ENCODE measurements around the gene SHISA5.

The SHISA5 gene

GRCh38 chr3:48456456-48456855 is 47.5 kb downstream of the SHISA5 start:
- DNase-seq = no peak

- no peak for DNase-seq
Measured at GRCh38 chr3:48451270-48451669, 52.7 kb downstream of the SHISA5 start.

GRCh38 chr3:48446425-48447193 is 57.4 kb downstream of the SHISA5 start, which contains the start of gene ATRIP:
Gene ATRIP, plus strand, starts transcription at chr3:48446737. Its CDS starts 109 bp downstream, at chr3:48446846.
- peak; percentile 85 for DNase-seq

- no peak for DNase-seq
Measured at GRCh38 chr3:48446043-48446424, 57.9 kb downstream of the SHISA5 start.

- DNase-seq = no peak
Measured at GRCh38 chr3:48445277-48445882, 58.6 kb downstream of the SHISA5 start.

- no peak for DNase-seq
Measured at GRCh38 chr3:48441940-48442339, 62.0 kb downstream of the SHISA5 start.

GRCh38 chr3:48440590-48440958 is 63.4 kb downstream of the SHISA5 start:
- peak; percentile 13 for DNase-seq

- peak; percentile 96 for DNase-seq
Measured at GRCh38 chr3:48439820-48440589, 64.0 kb downstream of the SHISA5 start, which contains the start of the genes CCDC51 and TMA7. Gene CCDC51, minus strand, starts transcription at chr3:48440119. Its CDS starts 4,991 bp downstream, at chr3:48435128. Gene TMA7, plus strand, starts transcription at chr3:48440257. Its CDS starts 40 bp downstream, at chr3:48440297.

- DNase-seq = no peak
Measured at GRCh38 chr3:48437812-48438211, 66.2 kb downstream of the SHISA5 start.

- no peak for DNase-seq
Measured at GRCh38 chr3:48436855-48437254, 67.1 kb downstream of the SHISA5 start.

- no peak for DNase-seq
Measured at GRCh38 chr3:48436477-48436787, 67.5 kb downstream of the SHISA5 start.

- DNase-seq = peak; percentile 76
Measured at GRCh38 chr3:48435774-48436476, 68.0 kb downstream of the SHISA5 start.

- DNase-seq = no peak
Measured at GRCh38 chr3:48435223-48435595, 68.8 kb downstream of the SHISA5 start.

- DNase-seq = no peak
Measured at GRCh38 chr3:48434591-48435222, 69.3 kb downstream of the SHISA5 start.

GRCh38 chr3:48433472-48434118 is 70.4 kb downstream of the SHISA5 start:
- DNase-seq = peak; percentile 19

- no peak for DNase-seq
Measured at GRCh38 chr3:48432411-48433371, 71.3 kb downstream of the SHISA5 start.

GRCh38 chr3:48431224-48432029 is 72.5 kb downstream of the SHISA5 start:
- DNase-seq = no peak

- DNase-seq = no peak
Measured at GRCh38 chr3:48430708-48431101, 73.3 kb downstream of the SHISA5 start.

- peak; percentile 33 for DNase-seq
Measured at GRCh38 chr3:48429960-48430707, 73.8 kb downstream of the SHISA5 start, which contains the start of gene PLXNB1. Gene PLXNB1, minus strand, starts transcription at chr3:48430086. Its CDS starts 5,475 bp downstream, at chr3:48424611.
